PC-3 (cell line): ENCODE results near the gene SPAAR. TPM values are rescaled to one million over a fixed set of nuclear protein-coding genes. Genes with fewer than 3 reads are reported as not detected.
"Not testable (repeated sequence)": the region's sequence is repeated elsewhere in the genome, so short reads cannot be mapped to it uniquely, and the experiment has no call there.

Source experiments
- ATAC-seq: fragments of 200-7000 bp; cut with Tn5 transposase; 2 replicates; pipeline ENCODE4 v1.9.1; 2020; ENCODE audit warnings: mild to moderate bottlenecking, moderate library complexity
- BruUV-seq: library from RNA; stranded (reverse); fragments of 400-500 nt; replicated peaks from 2 replicates; lab custom pipeline; 2021; lab: Mats Ljungman, UMichigan
- CTCF ChIA-PET: fragments of 300-600 bp; sonication (Branson Sonifier 250); formaldehyde crosslinking; loops from one replicate; lab custom pipeline; 2022; ENCODE audit warnings: antibody characterized with exemption; lab: Charles Lee
- POLR2A ChIA-PET: fragments of 300-600 bp; sonication (Branson Sonifier 250); formaldehyde crosslinking; loops from one replicate; lab custom pipeline; 2022; ENCODE audit warnings: antibody characterized with exemption; ENCODE audit not compliant: unreplicated experiment; lab: Charles Lee
- DNase-seq: peaks from one replicate; pipeline ENCODE4 v3.0.0-alpha.2; 2015
- H2AFZ ChIP-seq: fragments of 300-600 bp; sonication (generic); 2 replicates; pipeline ENCODE4 v1.6.0; 2016; ENCODE audit warnings: antibody characterized with exemption, low read length
- H3F3A ChIP-seq: fragments of 300-600 bp; sonication (generic); one replicate; pipeline ENCODE4 v1.6.0; 2017; ENCODE audit warnings: antibody characterized with exemption, low read length, control low read depth, mild to moderate bottlenecking; ENCODE audit not compliant: unreplicated experiment
- H3K27ac ChIP-seq: fragments of 300-600 bp; sonication (generic); 2 replicates; pipeline ENCODE4 v1.5.1; 2016; ENCODE audit warnings: mild to moderate bottlenecking, low read length
- H3K27me3 ChIP-seq: fragments of 300-600 bp; sonication (generic); 2 replicates; pipeline ENCODE4 v1.6.1; 2016; ENCODE audit warnings: low read length, mixed read lengths
- H3K36me3 ChIP-seq: fragments of 300-600 bp; sonication (generic); 2 replicates; pipeline ENCODE4 v1.6.1; 2016; ENCODE audit warnings: low read depth, mixed run types, low read length, mixed read lengths
- H3K4me1 ChIP-seq: fragments of 300-600 bp; sonication (generic); 2 replicates; pipeline ENCODE4 v1.5.1; 2016; ENCODE audit warnings: low read length; ENCODE audit not compliant: insufficient read depth
- H3K4me2 ChIP-seq: fragments of 300-600 bp; sonication (generic); 2 replicates; pipeline ENCODE4 v1.6.0; 2016; ENCODE audit warnings: low read length
- H3K4me3 ChIP-seq: fragments of 300-600 bp; sonication (generic); 2 replicates; pipeline ENCODE4 v1.5.1; 2016; ENCODE audit warnings: mild to moderate bottlenecking, low read length, mixed read lengths
- H3K79me2 ChIP-seq: fragments of 300-600 bp; sonication (generic); 2 replicates; pipeline ENCODE4 v1.6.1; 2017; ENCODE audit warnings: low read length, mixed read lengths
- H3K9ac ChIP-seq: fragments of 300-600 bp; sonication (generic); 2 replicates; pipeline ENCODE4 v1.6.0; 2016; ENCODE audit warnings: mild to moderate bottlenecking, low read length
- H3K9me2 ChIP-seq: fragments of 300-600 bp; sonication (generic); replicated peaks from 2 replicates; pipeline ENCODE4 v1.6.1; 2016; ENCODE audit warnings: mixed run types, low read length, mixed read lengths
- H3K9me3 ChIP-seq: fragments of 300-600 bp; sonication (generic); 2 replicates; pipeline ENCODE4 v1.6.1; 2016; ENCODE audit warnings: low read length, mixed read lengths
- H4K20me1 ChIP-seq: fragments of 300-600 bp; sonication (generic); 2 replicates; pipeline ENCODE4 v1.6.1; 2016; ENCODE audit warnings: low read length, mixed read lengths
- EZH2 ChIP-seq: fragments of 300-600 bp; sonication (generic); IDR thresholded peaks from one replicate; pipeline ENCODE4 v1.6.1; 2017; ENCODE audit warnings: antibody characterized with exemption, mild to moderate bottlenecking, low read length; ENCODE audit not compliant: unreplicated experiment
- EZH2phosphoT487 ChIP-seq: fragments of 300-600 bp; sonication (generic); IDR thresholded peaks from 2 replicates; pipeline ENCODE4 v1.6.1; 2018; ENCODE audit warnings: mild to moderate bottlenecking, antibody characterized with exemption, low read length, borderline replicate concordance
- intact Hi-C: fragments of 100-400 bp; cut with micrococcal nuclease; formaldehyde crosslinking; loops from 2 replicates; pipeline ENCODE4 v1.9.0; 2023
- total RNA-seq: library from RNA; depleted of rRNA; stranded (reverse); fragments of >200 nt; gene quantifications from 2 replicates; pipeline ENCODE4 v1.2.3, GENCODE V29; 2014
- TF ChIP-seq, protein P1 (sequence below): fragments of 300-600 bp; sonication (generic); conservative IDR thresholded peaks from 2 replicates; pipeline ENCODE4 v1.5.1; 2017; ENCODE audit warnings: antibody characterized with exemption, low read depth, mild to moderate bottlenecking, low read length

Gene SPAAR
- total RNA-seq, 1 experiment from 2014 or later = not detected

DNA sequence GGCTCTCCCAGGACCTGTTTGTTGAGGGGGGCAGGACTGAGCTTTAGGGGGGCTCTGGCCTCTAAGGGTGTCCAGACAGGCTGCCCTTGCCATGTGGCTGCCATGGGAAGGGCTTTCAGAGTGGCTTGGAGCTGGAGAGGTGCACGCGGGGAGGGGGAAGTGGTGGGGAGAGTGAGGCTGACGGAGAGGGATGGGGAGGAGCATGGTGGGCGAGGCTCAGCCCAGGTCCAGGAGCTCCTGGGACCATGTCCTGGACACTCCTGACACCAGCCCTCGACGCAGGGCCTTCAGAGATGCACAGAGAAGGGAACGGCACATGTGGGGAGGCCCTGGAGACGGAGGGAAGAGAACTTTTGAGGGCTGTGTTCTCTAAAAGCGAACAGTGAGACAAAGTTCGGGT is 2.4 kb downstream of the SPAAR start:
- intact Hi-C loops = no loop called here
- Histone ChIP-seq H2AFZ (no peak overlapping the region), H3K27ac (no peak overlapping the region), H3K36me3 (no peaks in the 10 kb centered on the region), H3K4me3 (no peak overlapping the region), H3K27me3 (no peaks in the 10 kb centered on the region), H4K20me1 (no peaks in the 10 kb centered on the region), H3K9me2 (no peaks in the 10 kb centered on the region), H3K9ac (no peak overlapping the region), H3K9me3 (no peaks in the 10 kb centered on the region), H3K4me2 (no peak overlapping the region), H3F3A (peaks cover 11% of the 10 kb centered on the region), H3K4me1 (peaks cover 49% of the 10 kb centered on the region), H3K79me2 (peaks cover 7% of the 10 kb centered on the region)
- no peak for ATAC-seq
- TF ChIP-seq, protein P1, sequence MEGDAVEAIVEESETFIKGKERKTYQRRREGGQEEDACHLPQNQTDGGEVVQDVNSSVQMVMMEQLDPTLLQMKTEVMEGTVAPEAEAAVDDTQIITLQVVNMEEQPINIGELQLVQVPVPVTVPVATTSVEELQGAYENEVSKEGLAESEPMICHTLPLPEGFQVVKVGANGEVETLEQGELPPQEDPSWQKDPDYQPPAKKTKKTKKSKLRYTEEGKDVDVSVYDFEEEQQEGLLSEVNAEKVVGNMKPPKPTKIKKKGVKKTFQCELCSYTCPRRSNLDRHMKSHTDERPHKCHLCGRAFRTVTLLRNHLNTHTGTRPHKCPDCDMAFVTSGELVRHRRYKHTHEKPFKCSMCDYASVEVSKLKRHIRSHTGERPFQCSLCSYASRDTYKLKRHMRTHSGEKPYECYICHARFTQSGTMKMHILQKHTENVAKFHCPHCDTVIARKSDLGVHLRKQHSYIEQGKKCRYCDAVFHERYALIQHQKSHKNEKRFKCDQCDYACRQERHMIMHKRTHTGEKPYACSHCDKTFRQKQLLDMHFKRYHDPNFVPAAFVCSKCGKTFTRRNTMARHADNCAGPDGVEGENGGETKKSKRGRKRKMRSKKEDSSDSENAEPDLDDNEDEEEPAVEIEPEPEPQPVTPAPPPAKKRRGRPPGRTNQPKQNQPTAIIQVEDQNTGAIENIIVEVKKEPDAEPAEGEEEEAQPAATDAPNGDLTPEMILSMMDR = no peak
- ChIA-PET CTCF (interaction anchor here (0.6 kb wide), 1 partner anchor 29 kb away, joined by 3 read pairs; no protein-coding TSS in a partner anchor), POLR2A (no interaction called here)
- no peak for DNase-seq
- BruUV-seq = no TSS peak

DNA sequence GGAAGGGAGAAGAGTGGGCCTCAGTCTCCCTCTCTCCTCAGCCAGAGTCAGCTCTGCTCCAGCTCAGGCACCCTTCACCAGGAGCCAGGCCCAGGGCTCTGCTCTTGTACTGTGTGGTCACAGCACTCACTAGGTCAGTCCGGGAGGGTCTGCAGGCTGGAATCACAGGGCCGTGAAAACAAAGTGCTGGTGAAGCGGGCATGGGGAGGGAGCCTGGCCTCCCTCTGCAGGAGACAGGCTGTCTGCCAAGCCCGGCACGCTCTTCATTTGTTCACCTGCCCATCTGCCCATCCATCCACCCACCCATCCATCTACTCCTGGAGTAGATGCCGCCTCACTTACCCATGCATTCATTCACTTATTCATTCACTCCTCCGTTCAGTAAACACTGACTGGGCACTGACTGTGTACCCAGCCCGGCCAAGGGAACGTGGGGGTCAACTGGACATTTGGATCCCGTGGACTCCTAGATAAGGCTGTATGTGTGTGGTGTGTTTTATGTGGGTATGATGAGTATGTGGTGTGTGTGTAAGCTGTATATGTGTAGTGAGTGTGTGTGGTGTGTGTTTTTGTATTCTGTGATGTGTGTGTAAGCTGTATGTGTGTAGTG is 3.6 kb downstream of the SPAAR start:
- intact Hi-C loops = no loop called here
- Histone ChIP-seq H3K79me2 (no peaks in the 10 kb centered on the region), H4K20me1 (no peaks in the 10 kb centered on the region), H3K27me3 (no peaks in the 10 kb centered on the region), H3K36me3 (no peaks in the 10 kb centered on the region), H3K27ac (no peak overlapping the region), H3K9me2 (no peaks in the 10 kb centered on the region), H3K4me1 (peaks cover 37% of the 10 kb centered on the region), H3K9ac (no peak overlapping the region), H2AFZ (no peak overlapping the region), H3F3A (peaks cover 11% of the 10 kb centered on the region), H3K4me2 (no peak overlapping the region), H3K9me3 (no peaks in the 10 kb centered on the region), H3K4me3 (no peak overlapping the region)
- no peak for ATAC-seq
- TF ChIP-seq EZH2phosphoT487 = no peak
- TF ChIP-seq, protein P1 = no peak
- no peak for TF ChIP-seq EZH2
- no peak for DNase-seq
- ChIA-PET POLR2A (no interaction called here), CTCF (no interaction called here)
- BruUV-seq = no TSS peak

DNA sequence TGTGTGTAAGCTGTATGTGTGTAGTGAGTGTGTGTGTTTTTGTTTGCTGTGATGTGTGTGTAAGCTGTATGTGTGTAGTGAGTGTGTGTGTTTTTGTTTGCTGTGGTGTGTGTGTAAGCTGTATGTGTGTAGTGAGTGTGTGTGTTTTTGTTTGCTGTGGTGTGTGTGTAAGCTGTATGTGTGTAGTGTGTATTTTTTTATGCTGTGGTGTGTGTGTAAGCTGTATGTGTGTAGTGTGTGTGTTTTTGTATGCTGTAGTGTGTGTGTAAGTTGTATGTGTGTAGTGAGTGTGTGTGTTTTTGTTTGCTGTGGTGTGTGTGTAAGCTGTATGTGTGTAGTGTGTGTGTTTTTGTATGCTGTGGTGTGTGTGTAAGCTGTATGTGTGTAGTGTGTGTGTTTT is 4.1 kb downstream of the SPAAR start:
- ATAC-seq, H3K27me3 ChIP-seq, POLR2A ChIA-PET, H3K4me3 ChIP-seq, H2AFZ ChIP-seq, CTCF ChIA-PET, H3K9ac ChIP-seq, H3K27ac ChIP-seq, H3K9me2 ChIP-seq, H3F3A ChIP-seq, H4K20me1 ChIP-seq, DNase-seq, H3K4me2 ChIP-seq, BruUV-seq, H3K79me2 ChIP-seq, H3K9me3 ChIP-seq, intact Hi-C loops, H3K36me3 ChIP-seq: not testable (repeated sequence)
- peaks cover 31% of the 10 kb centered on the region for H3K4me1 ChIP-seq
